Activated CD8-positive, alpha-beta memory T cell treated with anti-CD3 and anti-CD28 coated beads, Interleukin-2, amount 50 U/mL, for 48 hours (primary cell): ENCODE results near the gene CMTM3.
"Not testable (repeated sequence)": the region's sequence is repeated elsewhere in the genome, so short reads cannot be mapped to it uniquely, and the experiment has no call there.

Experiments
- DNase-seq: peaks from one replicate; pipeline ENCODE4 v3.0.0-alpha.2; 2020

CMTM3 gene

DNA sequence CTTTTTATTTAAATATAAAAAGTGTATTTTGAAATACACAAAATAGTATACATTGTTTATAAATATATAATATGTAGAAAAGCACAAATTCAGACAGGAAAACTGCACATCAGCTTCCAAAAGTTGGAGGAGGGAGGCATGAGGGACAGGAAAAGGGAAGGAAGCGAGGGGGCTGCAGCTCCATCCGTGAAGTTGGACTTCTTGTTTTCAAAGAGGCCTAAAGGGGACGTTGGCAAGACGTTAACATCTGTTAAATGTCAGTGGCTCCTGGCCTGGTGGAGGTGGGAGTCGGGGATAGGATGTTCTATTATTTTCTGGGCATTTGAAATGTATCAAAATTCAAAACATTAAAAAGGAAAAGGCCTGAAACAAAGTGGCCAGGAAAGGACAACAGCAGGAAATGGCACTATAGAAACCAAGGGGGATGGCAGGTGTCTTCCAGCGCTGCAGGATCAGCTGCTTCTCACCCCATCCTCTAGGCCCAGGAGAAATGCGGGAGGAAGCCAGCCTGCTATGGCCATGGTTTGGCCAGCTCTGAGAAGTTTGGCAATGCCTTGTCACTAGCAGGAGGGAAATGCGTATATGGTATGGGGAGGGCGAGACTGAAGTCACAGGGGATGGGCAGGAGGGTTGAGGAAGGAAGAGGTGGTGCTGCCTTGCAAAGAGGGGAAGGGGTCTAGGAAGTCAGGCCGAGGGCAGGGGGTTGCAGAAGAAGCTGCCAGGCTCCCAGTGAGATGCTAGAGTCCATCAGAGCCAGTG lies 18.8 kb upstream of the CMTM3 start:
- no peak for DNase-seq

DNA sequence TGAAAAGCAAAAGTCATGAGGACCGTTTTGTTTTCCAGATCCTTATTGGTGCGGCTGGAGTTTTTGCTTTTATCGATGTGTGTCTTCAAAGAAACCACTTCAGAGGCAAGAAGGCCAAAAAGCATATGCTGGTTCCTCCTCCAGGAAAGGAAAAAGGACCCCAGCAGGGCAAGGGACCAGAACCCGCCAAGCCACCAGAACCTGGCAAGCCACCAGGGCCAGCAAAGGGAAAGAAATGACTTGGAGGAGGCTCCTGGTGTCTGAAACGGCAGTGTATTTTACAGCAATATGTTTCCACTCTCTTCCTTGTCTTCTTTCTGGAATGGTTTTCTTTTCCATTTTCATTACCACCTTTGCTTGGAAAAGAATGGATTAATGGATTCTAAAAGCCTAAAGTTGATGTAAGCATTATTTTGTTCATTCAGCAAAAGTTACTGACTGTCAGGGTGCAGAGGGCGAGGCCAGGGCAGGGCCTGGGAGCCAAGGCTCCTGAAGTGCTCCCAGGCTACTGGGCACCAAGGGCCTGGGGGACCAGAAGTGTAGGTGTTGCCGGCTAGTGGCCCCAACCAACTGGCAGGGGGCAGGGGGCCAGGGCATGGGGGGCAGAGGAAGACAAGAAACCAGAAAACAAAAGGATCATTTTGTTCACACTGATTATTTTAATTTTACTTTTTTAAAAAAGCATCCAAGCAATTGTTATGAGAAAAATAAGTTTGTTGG lies 16.5 kb upstream of the CMTM3 start:
- no peak for DNase-seq

DNA sequence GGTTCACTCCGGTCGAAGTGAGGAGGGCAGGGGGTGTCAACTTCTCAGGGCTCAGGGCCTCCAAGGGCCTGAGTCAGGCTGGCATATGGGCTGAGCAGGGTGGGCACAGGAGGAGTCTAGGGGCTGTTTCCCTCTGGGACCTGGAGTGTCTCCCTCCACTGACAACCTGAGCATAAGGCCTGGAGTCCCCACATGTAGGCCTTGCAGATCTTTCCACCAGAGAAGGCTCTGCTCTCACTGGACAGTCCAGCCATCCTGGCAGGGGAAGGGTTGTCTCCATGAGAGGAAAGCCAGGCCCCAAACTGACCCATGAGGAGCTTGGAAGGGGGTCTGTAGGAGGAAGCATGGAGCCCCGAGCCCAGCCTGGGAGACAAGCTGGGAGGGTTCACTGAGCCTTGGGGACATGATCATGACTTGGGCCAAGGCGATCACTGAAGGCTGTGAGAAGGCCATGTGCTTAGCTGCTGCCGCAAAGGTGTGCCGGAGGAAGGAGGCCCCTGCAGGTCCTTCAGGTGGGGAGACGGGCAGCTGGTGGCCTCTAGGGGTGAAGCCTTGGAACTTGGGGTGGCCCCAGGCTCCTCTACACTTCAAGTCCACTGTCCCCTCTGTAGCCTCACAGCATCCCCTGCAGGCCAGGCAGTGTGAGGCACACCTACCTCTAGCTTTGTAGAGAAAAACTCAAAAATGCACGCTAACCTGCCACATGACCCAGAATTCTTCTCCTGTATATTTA lies 15.4 kb upstream of the CMTM3 start:
- peak; percentile 71 for DNase-seq

DNA sequence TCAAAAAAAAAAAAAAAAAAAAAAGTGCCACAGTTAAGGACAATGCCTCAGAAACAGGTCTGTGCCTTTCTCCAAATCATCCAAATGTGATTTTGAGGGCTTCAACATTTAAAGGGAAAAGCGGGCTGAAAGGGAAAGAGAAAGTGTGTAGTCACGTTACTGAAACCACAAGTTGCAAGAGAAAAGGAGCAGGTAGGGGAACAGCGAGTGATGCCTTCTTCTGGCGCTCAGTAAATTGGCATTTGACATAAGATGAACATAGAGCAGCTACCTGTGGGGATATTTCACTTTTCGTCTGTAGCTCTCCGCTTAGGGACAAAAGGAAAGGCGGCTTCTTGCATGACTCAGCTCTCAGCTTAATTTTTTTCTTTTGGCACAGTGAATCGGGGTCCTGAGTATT lies 14.2 kb upstream of the CMTM3 start:
- peak; percentile 42 for DNase-seq

DNA sequence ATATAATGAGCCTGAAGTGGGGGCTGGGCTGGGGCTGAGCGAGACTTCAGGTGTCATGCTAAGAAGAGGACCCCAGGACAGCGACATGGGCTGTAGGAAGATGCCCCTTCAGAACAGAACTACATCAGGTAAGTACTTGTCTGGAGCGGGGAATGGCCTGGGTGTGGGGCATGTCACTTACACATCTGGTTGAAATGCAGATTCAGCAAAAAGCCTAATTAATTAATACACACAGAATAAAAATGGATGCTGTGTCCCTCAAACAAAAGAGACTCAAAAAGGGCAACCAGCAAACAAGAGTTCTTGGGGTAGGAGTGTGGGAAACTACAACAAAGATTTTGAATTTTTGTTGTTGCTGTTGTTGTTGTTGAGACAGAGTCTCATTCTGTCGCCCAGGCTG lies 13.5 kb upstream of the CMTM3 start:
- DNase-seq = peak; percentile 42

DNA sequence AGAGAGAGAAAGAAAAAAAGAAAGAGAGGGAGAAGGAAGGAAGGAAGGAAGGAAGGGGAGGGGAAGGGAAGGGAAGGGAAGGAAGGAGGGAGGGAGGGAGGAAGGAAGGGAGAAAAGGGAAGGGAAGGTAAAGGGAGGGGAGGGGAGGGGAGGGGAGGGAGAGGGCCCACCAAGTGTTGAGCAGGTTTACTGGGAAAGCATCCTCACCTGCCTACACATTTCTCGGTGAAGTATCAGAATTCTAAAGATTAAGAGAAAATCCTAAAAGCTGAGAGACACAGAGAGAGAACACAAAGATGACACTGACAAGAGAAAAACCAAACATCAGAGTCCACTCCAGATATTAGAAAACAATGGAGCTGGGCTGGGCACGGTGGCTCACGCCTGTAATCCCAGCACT lies 12.3 kb upstream of the CMTM3 start:
- no peak for DNase-seq

DNA sequence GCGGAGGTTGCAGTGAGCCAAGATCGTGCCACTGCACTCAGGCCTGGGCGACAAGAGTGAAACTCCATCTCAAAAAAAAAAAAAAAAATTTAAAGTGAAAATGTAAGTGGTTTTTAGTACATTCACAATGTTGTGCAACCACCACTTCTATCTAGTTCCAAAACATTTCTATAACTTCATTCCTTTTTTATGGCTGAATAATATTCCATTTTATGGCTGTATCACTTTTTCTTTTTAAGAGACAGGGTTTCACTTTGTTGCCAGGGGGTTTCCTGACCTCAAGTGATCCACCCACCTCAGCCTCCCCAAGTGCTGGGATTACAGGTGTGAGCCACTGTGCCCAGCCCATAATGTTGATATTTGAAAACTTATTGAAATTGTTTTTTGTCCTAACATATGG lies 11.7 kb upstream of the CMTM3 start:
- no peak for DNase-seq

DNA sequence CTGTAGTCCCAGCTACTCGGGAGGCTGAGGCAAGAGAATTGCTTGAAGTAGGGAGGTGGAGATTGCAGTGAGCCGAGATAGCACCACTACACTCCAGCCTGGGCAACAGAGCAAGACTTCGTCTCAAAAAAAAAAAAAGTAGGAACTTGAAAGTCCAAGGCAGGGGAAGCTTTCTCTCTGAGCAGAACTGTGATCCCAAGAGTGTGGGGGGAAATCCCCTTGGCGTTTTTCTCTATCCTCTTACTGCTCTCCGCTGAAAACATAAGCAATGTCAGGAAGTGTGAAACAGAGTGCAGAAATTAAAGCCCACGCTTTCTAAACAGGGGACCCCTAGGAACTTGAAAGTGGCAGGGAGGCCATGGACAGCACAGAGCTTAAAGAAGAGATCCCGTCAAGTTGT lies 9.8 kb upstream of the CMTM3 start:
- no peak for DNase-seq

DNA sequence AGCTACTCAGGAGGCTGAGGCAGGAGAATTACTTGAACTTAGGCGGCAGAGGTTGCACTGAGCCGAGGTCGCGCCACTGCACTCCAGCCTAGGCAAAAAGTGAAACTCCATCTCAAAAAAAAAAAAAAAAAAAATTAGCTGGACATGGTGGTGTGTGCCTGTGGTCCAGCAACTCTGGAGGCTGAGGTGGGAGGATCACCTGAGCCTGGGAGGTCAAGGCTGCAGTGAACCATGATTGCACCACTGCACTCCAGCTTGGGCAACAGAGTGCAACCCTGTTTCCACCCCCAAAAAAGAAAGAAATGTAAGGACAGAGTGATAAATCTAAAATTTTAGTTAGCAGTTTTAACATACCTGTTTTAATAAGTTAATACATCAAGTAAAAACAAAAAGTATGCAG lies 7.9 kb upstream of the CMTM3 start:
- not testable (repeated sequence) for DNase-seq

DNA sequence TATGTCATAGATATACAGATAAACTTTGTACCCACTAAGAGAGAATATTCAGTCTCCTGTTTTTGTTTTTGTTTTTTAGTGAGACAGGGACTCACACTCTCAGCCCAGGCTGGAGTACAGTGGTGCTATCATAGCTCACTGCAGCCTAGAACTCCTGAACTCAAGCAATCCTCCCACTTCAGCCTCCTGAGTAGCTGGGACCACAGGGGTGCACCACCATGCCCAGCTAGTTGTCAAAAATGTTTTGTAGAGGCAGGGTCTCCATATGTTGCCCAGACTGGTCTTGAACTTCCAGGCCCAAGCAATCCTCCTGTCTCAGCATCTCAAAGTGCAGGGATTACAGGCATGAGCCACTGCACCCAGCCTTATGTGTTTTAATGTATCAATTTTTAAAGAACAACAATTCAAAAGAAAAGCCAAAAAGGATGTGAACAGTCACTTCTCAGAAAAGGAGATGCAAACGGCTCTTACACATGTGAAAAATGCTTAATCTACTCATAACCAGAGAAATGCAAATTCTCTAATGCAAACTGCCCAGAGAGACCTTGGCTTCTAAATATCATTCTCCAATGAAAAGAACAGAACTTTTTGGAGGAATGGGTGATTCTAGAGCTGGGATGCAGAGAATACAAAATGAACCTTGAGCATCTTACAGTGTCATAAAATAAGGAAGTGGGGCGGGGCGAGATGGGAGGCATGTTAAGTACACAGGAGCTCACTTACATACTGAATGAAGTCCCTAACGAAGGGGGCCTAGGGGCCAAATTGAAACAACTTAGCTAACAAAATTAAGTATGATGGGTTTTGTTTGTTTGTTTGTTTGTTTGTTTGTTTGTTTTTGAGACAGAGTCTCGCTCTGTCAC lies 7.3 kb upstream of the CMTM3 start:
- no peak for DNase-seq

DNA sequence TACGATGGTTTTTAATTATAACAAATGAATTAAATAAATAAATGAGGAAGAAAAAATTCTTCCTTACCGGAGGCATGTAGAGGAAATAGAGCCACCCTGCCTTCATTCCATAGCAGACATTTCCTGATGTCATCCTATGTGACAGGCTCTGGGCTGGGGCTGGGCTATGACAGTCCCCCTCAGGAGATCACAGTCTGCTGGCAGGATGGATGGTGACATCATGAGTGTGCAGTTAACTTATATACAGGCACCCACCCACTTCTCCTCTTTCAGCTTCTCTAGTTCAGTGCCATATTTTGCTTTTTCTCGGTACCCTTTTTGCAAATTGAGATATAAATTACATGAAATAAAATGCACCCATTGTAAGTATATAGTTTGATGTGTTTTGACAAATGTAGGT lies 6.4 kb upstream of the CMTM3 start:
- DNase-seq = no peak

DNA sequence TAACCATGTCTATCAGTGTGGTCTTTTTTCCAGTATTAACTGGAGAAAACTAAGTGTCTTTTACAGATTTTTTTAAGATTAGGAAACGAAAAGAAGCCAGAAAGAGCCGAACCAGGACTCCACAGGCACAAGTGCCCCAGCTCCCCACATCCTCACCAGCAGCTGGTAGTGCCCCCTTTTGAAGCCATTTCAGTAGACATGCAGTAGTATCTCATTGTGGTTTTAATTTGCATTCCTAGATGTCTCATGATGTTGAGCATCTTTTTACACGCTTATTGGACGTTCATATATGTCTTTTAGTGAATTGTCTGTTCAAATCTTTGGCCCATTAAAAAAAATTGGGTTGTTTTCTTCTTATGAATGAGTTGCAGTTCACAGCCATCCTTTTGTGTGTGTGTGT lies 4.8 kb upstream of the CMTM3 start:
- no peak for DNase-seq

DNA sequence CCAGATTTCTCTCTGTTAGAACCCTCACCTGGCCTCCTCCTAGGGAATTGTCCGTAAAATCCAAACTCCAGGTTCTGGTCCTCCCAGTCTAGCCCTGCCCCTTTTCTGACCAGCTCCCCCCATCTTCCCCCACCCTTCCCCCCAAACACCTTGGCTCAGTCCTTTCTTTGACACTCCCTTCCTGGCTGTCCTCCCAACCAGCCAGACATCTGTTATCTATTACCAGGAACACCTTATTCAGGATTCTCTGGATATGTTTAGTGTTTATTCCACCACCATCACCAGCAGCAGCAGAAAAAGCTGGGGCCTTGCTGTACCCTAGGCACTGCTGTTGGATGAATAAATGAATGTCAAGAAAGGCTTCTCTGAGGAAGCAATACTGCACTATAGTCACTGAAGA lies 4.0 kb upstream of the CMTM3 start:
- no peak for DNase-seq

DNA sequence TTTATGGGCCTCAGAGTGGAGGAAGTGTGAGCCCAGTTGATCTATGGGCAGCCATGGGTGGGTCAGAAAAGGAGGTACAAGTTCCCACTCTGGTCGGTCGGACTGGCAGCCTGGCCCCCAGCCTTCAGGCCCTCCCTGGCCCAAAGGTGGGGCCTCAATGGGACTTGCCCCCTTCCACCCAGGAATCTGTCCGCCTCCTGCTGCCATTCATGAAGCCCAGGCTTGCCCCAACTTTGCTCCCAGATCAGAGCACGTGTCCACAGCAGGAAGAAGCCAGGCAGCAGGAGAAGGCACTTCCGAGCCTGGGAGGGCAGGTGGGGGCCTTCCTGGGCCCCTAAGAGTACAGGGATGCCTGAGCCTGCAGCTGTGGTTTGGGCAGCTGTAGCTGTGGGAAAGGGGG lies 3.0 kb upstream of the CMTM3 start:
- DNase-seq = no peak

DNA sequence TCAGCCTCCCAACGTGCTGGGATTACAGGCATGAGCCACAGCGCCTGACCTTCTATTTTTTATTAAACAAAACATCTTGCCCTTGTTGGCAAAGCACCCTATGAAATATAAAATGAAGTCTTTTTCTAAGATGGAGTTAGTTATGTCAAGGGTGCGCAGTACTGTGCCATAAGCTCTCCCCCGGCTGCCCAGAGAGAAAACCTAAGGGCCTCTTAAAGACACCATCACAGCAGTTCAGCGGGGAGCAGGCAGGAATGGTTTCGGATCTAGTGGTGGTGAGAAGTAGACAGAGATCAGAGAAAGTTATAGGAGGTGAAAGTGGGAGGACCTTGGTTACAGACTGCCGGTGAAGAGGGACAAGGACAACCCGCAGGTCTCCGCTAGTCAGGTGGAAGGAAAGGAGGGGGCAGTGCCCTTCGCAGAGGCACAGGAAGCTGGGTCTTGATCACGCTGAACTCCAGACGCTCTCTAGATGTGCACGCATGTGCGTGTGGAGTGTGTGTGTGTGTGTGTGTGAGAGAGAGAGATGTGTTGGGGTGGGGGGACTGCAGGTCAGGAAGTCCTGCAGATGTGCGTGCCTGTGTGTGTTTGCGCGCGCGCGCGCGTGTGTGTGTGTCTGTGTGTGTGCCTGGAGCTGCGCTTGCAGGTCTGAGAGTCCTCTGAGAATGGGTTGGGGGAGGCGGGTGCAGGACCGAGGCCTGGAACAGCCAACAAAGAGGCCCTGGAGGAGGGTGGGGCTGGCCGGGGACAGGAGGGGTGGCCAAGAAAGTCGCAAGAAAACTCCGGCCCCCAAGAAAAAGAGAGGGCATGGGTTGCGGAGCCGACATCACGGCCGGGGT lies 748 bp upstream of the CMTM3 start:
- peak; percentile 85 for DNase-seq

DNA sequence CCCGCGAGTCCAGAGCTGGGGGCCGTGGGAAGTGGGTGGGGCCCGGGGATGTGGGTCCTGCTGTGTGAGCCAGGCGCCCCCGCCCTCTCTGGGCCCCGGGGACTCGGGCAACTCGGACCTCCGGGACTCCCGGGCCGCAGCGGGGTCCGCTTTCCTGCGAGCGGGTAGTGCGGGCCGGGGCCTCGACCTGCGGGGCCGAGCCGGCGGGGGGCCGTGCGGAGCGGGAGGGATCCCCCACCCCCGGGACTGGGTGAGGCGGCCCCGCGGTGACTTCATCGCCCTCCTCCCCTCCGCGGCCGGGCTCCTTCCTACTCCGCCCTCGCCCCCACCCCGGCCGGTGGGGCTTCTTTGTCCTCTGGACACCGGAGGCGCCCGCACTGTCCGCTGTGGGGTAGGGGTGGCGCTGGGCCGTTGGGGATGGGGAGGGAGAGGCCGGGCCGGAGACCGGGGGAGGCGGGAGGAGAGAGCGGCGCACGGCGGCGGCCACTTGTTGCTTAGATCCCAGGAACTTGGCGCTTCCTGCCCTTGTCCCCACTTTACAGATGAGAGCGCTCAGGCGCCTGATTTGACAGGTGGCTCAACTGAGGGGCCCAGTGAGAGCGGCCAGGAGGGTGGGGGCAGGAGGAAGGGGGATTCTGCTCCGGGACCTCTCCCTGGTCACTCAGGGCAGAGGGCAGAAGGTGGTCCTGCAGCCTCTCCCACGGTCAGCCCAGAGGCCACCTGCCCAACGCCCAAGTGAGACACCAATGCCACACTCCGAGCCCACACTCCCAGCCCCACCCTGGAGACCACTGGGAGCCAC lies 874 bp downstream of the CMTM3 start:
- DNase-seq = peak; percentile 76

DNA sequence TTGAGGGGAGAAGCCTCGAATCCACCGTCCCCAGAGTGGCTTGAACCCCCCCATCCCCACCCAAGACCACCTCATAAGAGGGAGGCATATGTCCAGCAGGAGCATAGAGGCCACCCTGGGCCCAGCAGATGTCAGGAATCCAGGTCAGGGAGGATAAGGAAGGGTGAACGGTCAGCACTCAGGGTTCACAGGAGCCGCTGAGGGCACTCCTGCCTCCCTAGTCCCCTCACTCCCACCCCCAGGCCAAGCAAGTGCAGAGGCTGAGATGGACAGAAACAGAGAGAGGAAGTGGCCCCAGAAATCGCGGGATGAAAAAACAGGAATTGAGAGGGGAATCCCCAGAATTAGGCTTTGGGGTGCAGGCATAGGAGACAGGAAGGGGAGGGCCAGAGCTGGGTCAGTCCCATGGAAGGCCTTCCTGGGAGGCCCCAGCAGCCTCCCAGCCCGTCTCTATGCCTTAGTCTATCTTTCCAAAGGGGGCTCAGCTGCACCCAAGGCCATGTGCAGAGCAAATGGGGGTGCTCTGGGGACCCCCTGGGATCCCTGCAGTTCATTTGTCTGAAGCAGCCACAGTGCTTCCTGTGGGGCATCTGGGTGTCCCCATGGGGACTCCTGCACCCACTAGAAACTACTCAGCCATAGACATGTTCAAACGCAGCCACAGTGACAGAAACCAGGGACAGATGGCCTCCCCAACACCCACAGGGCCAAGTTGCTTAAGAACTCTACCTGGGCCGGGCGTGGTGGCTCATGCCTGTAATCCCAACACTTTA lies 1.7 kb downstream of the CMTM3 start:
- DNase-seq = no peak

DNA sequence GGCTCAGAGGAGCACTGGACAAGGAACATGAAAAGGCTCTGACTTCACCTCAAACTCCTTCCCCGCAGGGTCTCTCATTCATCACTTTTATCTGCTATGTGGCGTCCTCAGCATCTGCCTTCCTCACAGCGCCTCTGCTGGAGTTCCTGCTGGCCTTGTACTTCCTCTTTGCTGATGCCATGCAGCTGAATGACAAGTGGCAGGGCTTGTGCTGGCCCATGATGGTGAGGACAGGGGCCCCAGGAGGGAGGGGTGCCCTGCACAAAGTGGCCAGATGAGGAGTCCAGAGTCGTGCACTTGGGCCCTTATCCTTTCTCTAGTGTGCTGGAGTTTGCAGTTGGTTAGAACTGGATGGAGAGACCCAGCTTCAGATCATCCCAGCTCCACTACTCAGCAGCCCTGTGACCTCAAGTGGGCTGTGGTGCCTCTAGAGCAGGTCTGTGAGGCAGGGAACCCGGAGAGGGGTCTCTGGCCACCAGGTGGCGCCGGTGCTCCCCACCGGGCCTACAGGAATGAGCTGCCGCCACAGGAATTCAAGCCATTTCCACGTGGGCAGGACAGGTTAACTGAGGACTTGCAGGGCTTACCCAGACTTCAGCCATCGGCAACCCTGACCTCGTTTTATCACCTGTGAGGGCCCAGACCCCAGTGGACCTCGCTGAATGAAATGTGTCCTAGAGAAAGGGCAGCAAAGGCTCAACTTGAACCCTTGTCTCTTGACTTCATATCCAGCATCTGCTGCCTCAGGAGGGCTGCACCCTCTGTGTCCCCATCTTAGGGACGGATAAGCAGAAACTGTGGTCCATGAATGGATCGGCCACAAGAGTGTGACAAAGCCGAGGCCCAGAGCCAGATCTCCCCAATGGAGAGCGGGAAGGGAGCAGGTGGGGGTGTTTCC lies 4.0 kb downstream of the CMTM3 start:
- peak; percentile 96 for DNase-seq

DNA sequence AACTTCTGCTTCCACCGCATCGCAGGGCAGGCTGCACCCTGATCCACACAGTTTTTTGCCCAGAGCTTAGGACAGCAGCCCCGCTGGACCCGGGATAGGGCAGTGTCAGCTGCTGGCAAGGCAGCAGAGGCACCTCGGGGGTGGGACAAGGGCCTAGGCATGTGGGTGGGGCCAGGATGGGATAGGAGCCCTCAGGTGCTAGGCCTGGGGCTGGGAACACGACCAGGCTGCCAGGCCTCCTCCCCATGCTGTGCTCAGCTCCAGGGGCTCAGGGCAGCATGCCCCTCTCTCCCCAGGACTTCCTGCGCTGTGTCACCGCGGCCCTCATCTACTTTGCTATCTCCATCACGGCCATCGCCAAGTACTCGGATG lies 4.6 kb downstream of the CMTM3 start:
- DNase-seq = no peak
